ENCODE results near the gene EPB41L4B.

EPB41L4B gene

DNA sequence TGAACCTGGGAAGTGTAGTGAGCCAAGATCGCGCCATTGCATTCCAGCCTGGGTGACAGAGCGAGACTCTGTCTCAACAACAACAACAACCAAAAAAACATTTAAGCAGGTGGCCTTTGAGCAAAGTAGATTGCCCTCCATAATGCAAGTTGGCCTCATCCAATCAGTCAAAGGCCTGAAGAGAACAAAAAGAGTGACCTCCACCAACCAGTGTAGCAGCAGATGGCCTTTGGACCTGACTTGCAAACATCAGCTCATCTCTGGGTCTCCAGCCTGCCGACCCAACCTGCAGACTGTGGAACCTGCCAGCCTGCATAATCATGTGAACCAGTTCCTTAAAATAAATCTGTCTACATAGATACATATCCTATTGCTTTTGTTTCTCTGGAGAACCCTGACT is 161.3 kb downstream of the EPB41L4B start:
- TF ChIP-seq, protein P1, sequence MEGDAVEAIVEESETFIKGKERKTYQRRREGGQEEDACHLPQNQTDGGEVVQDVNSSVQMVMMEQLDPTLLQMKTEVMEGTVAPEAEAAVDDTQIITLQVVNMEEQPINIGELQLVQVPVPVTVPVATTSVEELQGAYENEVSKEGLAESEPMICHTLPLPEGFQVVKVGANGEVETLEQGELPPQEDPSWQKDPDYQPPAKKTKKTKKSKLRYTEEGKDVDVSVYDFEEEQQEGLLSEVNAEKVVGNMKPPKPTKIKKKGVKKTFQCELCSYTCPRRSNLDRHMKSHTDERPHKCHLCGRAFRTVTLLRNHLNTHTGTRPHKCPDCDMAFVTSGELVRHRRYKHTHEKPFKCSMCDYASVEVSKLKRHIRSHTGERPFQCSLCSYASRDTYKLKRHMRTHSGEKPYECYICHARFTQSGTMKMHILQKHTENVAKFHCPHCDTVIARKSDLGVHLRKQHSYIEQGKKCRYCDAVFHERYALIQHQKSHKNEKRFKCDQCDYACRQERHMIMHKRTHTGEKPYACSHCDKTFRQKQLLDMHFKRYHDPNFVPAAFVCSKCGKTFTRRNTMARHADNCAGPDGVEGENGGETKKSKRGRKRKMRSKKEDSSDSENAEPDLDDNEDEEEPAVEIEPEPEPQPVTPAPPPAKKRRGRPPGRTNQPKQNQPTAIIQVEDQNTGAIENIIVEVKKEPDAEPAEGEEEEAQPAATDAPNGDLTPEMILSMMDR (IDR thresholded peaks at IDR 0.05; ENCODE audit: borderline replicate concordance, insufficient read depth, low read depth, low read length), result no peak
- no peak overlapping the region for H3K4me3 ChIP-seq (ENCODE audit: low read depth, low read length)

DNA sequence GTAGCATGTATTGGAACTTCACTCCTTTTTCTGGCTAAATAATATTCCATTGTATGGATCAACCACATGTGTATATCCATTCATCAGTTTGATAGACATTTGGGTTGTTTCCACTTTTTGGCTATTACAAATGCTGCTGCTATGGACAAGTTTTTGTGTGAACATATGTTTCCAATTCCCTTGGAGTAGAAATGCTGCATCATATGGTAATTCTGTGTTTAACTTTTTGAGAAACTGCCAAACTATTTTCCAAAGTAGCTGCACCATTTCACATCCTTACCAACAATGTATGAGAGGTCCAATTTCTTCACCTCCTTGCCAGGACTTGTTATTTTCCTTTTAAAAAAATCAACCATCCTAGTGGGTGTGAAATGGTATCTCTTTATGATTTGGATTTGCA is 162.2 kb downstream of the EPB41L4B start:
- TF ChIP-seq, protein P1 (IDR thresholded peaks at IDR 0.05; ENCODE audit: borderline replicate concordance, insufficient read depth, low read depth, low read length), result no peak
- H3K4me3 ChIP-seq (ENCODE audit: low read depth, low read length), result no peak overlapping the region

DNA sequence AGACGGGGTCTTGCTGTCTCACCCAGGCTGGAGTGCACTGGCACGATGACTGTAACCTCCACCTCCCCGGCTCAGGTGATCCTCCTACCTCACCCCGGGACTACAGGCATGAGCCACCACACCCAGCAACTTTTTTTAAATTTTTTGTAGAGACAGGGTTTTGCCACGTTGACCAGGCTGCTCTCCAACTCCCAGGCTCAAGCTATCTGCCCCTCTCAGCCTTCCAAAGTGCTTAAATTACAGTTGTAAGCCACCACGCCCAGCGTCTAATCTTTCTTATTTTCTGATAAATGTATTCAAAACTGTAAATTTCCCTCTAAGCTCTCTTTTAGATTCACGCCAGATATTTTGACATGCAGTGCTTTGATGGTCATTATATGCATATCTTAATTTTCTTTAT is 164.2 kb downstream of the EPB41L4B start:
- H3K4me3 ChIP-seq (ENCODE audit: low read depth, low read length), result no peak overlapping the region
- TF ChIP-seq, protein P1 (IDR thresholded peaks at IDR 0.05; ENCODE audit: borderline replicate concordance, insufficient read depth, low read depth, low read length), result no peak

DNA sequence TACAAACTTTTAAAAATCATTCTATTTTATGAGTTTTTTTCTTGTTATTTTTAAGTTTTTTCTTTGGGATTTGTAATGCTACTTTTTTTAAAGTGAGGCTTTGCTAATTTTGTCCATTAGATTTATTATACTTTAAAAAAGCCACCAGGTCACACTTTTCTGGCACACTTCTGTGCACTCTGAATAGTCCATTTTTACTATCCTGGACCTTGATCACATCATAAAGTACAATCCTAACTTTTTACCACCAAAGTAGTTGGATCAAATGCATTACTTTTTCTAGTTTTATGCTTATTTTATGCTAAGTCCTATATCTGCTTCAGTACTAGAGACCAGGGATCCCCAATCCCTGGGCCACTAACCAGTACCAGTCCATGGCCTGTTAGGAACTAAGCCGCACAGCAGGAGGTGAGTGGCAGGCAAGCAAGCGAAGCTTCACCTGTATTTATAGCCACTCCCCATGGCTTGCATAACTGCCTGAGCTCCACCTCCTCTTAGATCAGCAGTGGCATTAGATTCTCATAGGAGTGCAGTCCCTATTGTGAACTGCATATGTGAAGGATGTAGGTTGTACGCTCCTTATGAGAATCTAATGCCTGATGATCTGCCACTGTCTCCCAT is 169.8 kb downstream of the EPB41L4B start:
- TF ChIP-seq, protein P1 (IDR thresholded peaks at IDR 0.05; ENCODE audit: borderline replicate concordance, insufficient read depth, low read depth, low read length), result no peak
- no peak overlapping the region for H3K4me3 ChIP-seq (ENCODE audit: low read depth, low read length)

DNA sequence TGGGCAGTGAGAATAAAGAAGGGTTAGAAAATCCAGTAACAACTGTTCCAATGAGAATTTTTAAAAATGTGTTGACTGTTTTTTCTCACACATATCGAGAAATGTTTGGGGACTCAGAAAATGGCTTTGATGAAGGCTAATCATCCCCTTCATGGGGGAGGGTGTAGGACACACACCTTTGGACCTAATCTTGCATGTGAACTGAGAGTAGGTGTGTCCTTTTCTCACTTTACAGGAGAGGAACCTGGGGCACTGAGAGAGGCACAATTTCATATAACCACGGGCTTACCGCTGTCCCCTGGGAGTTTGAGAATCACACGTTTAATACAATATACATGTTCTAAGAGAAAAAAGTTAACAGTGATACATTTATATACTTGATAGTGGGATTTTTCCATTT is 171.1 kb downstream of the EPB41L4B start:
- H3K4me3 ChIP-seq (ENCODE audit: low read depth, low read length), result no peak overlapping the region
- TF ChIP-seq, protein P1 (IDR thresholded peaks at IDR 0.05; ENCODE audit: borderline replicate concordance, insufficient read depth, low read depth, low read length), result no peak

DNA sequence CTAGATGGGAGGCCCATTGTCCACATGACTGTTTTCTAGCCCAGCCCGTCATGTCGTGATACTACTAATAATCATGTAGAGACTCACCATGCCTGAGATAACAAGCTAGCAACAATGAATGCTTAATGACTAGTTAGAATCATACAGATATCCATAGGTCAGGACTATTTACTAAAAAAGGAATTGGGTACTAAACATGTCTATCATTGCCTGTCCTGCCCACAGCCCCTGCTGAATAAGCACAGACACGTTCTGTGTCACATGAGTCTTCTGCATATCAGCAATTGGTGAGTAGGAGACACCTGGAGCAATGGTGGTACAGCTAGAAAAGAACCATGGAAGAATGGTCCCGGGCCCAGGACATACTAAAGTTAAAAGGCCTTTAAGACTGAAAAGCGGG is 171.8 kb downstream of the EPB41L4B start:
- TF ChIP-seq, protein P1 (IDR thresholded peaks at IDR 0.05; ENCODE audit: borderline replicate concordance, insufficient read depth, low read depth, low read length), result no peak
- H3K4me3 ChIP-seq (ENCODE audit: low read depth, low read length), result no peak overlapping the region

DNA sequence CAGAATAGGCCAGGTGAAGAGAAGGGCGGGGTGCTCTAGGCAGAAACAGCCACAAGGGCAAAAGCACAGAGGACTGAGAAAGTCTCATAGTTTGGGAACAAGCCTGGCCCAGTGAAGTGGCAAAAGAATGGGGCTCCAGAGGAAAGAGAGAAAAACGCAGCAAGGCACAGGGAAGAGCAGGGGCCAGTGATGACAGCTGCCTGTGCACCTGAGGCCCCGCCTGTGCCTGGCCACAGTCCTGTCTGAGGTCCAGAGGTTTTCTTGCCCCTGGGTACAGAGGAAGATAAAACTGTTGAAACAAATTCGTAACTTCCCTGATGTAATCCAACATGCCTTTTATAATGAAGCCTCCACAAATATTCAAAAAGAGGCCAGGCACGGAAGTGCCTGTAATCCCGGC is 175.8 kb downstream of the EPB41L4B start:
- no peak overlapping the region for H3K4me3 ChIP-seq (ENCODE audit: low read depth, low read length)

More for the DNA sequence above, 175.8 kb downstream of the EPB41L4B start:
- TF ChIP-seq, protein P1 (IDR thresholded peaks at IDR 0.05; ENCODE audit: borderline replicate concordance, insufficient read depth, low read depth, low read length), result no peak

Data from GM12875 (cell line).